Esophagus mucosa (tissue), 1 donor: ENCODE data around the gene PEA15. TPM values are rescaled to one million over a fixed set of nuclear protein-coding genes. Genes with fewer than 3 reads are reported as not detected.
A peak's percentile ranks its signal among the peaks of the same experiment; 100 is the strongest.

Experiments used
- ATAC-seq: fragments of 200-7000 bp; cut with Tn5 transposase; one replicate; pipeline ENCODE4 v1.9.1; 2020
- total RNA-seq: library from RNA; stranded (reverse); gene quantifications from one replicate; pipeline ENCODE4 v1.2.4, GENCODE V29; 2023
- donor health status: DM: yes; HTN: yes; CAD: no.

The PEA15 gene, protein sequence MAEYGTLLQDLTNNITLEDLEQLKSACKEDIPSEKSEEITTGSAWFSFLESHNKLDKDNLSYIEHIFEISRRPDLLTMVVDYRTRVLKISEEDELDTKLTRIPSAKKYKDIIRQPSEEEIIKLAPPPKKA
- total RNA-seq, result 107 TPM

- ATAC-seq, result peak; percentile 78
These were observed at the start of gene PEA15 for GRCh38 chr1:160205242-160206035. PEA15 (plus strand) TSS chr1:160205384; CDS start chr1:160211545, 6,161 bp downstream.

- no peak for ATAC-seq
These were observed 48.8 kb upstream of the PEA15 start for GRCh38 chr1:160156361-160156760.

GRCh38 chr1:160157174-160157573 is 48.0 kb upstream of the PEA15 start:
- ATAC-seq, result no peak

DNA sequence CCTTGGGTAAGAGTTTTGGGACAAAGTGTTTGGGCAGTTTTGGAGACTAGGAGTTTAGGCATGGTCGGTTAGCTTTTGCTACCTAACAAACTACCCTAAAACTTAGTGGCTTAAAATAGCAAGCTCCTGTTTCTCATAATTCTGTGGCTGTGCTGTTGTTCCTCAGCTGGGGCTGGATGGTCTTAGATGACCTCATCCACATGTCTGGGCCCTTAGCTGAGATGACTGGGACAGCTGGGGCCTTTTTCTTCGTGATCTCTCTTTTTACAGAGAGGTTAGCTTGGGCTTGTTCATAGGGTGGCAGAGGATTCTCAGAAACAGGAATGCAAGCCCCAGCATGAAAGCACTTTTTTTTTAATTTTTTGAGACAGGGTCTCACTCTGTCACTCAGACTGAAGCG is 47.2 kb upstream of the PEA15 start:
- no peak for ATAC-seq

- ATAC-seq, result no peak
These were observed 46.6 kb upstream of the PEA15 start for GRCh38 chr1:160158534-160158933.

GRCh38 chr1:160159846-160160245 is 45.3 kb upstream of the PEA15 start:
- no peak for ATAC-seq

- ATAC-seq, result no peak
These were observed 43.0 kb upstream of the PEA15 start for GRCh38 chr1:160161965-160162705.

- no peak for ATAC-seq
These were observed 42.3 kb upstream of the PEA15 start for GRCh38 chr1:160162931-160163330.

- no peak for ATAC-seq
These were observed 41.6 kb upstream of the PEA15 start for GRCh38 chr1:160163615-160164014.

DNA sequence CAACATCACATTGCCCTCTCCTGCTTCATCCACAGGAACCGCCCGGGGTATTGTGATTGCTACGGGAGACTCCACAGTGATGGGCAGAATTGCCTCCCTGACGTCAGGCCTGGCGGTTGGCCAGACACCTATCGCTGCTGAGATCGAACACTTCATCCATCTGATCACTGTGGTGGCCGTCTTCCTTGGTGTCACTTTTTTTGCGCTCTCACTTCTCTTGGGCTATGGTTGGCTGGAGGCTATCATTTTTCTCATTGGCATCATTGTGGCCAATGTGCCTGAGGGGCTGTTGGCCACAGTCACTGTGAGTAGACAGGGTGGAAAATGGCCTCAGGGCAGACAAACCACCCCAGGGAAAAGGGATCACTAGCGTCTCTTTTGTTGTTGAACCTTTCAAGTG is 41.1 kb upstream of the PEA15 start:
- no peak for ATAC-seq

GRCh38 chr1:160166166-160166868 is 38.9 kb upstream of the PEA15 start:
- no peak for ATAC-seq

DNA sequence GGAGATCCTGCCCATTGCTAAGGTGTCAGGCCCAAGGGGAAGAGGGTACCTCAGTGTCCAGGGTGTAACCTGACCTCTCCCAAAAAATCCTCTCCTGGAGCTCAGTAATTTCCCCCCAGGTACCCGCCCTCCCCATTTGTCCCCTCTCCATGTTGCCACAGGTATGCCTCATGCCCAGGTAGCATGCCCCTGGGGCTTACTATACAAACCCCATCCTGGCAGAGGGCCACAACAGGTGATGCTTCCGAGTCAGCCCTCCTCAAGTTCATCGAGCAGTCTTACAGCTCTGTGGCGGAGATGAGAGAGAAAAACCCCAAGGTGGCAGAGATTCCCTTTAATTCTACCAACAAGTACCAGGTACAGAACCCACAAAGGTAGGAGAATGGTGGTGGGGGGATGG is 38.1 kb upstream of the PEA15 start:
- no peak for ATAC-seq

DNA sequence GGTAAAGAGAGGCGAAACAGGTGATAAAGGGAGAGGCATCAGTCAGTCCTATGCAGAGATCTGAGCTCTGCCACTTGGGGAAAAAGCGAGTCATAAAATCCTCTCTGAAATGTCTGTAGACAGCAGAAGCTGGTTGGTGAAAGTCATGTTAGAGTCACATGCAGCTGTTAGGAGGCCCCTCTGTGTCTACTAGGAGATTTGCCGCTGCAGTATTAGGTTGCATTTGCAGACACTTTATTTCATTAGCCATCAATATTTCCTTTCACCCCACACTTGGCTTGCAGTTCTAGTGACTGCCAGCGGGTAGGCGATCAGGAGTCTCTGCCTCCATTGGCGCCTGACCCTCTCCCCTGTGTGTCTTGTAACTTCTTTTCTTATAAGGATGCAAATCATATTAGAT is 37.6 kb upstream of the PEA15 start:
- ATAC-seq, result no peak

DNA sequence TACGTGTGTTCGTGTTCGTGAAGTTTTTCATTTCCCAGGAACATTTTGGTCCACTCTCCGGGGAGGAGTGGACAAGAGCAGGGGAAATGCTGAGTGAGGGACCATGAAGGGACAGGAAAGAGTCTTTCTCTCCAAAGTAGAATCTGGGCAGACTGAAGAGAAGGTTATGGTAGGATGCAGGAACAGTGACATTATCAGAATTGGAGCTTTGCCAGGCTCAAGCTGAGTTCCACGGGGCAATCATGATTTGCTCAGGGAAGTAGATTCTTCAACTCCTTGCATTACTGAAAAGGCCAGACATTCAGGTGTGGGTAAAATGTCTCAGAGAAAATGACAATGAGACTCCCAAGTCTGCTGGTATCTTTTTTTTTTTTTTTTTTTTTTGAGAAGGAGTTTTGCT is 37.2 kb upstream of the PEA15 start:
- ATAC-seq, result no peak

- ATAC-seq, result no peak
These were observed 36.4 kb upstream of the PEA15 start for GRCh38 chr1:160168609-160169369.

DNA sequence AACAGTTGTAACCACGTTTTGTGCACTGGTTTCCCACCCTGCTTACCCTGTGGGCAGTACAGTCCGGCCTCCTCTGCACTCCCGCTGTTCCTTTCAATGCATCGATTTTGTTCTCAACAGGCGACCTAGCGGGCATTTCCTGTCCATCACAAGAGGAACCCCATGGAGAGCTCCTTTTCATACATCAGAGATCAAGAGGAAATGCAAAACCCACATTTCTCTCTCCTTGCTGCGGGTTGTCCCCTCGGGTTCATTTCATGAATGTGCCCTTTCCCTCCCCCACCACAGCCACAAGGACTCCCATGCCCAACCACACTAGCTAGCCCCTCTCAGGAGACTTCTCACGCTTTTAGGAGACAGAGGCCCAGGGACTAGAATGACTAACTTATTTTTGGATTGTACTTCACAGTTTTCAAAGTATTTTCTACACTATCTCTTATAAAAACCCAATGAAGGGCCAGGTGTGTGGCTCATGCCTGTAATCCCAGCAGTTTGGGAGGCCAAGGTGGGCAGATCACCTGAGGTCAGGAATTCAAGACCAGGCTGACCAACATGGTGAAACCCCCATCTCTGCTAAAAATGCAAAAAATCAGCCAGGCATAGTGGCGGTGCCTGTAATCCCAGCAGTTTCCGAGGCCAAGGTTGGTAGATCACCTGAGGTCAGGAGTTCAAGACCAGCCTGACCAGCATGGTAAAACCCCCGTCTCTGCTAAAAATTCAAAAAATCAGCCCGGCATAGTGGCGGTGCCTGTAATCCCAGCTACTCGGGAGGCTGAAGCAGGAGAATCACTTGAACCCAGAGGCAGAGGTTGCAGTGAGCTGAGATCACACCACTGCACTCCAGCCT is 35.4 kb upstream of the PEA15 start:
- no peak for ATAC-seq

- no peak for ATAC-seq
These were observed 33.8 kb upstream of the PEA15 start for GRCh38 chr1:160171354-160171753.

DNA sequence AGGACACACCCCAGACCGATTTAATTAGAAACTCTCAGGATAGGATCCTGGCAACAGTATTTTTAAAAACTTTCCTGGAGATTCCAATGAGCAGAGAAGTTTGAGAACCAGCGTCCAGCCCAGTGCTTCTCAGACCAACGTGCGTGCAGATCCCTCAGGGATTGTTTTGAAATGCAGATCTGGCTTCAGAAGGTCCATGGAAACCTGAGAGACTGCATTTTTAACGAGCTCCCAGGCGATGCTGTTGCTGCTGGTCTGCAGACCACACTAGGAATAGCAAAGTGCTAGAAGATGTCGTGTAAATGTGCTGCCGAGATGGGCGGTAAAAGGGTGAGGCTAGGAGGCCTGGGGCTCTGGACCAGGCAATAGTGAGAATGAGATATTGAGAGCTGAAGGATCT is 33.2 kb upstream of the PEA15 start:
- no peak for ATAC-seq

GRCh38 chr1:160177231-160177630 is 28.0 kb upstream of the PEA15 start:
- ATAC-seq, result no peak

GRCh38 chr1:160177667-160178066 is 27.5 kb upstream of the PEA15 start:
- no peak for ATAC-seq

DNA sequence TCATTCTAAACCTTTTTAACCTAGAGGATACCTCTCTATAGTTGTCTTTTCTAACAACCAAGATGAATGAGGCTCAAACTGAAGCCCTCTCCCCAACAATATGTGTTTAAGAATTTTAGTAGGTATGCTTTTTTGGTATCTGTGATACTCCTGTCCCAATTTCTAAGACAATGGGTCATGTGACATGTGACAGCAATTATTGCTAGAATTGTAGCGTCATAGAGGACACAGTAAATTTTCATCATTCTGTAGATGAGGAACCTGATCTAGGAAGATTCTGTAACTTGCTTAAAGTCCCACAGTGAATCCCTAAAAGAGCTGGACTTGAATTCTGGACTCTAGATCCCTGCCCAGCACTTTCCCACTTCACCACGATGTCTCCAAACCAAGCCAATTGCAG is 26.5 kb upstream of the PEA15 start:
- ATAC-seq, result no peak
